Measurements from ENCODE around the gene APOC4.

DNA sequence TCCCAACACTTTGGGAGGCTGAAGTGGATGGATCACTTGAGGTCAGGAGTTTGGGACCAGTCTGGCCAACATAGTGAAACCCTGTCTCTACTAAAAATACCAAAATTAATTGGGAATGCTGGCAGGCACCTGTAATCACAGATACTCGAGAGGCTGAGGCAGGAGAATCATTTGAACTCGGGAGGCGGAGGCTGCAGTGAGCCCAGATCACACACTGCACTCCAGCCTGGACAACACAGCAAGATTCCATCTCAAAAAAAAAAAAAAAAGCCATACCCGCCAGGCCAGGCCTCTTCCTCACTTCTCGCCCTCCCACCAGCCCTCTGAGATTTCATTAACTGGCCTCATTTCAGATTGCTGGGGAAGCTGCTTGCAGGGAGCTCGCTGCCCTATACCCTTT lies 51.5 kb downstream of the APOC4 start:
- TF ChIP-seq, protein P1, sequence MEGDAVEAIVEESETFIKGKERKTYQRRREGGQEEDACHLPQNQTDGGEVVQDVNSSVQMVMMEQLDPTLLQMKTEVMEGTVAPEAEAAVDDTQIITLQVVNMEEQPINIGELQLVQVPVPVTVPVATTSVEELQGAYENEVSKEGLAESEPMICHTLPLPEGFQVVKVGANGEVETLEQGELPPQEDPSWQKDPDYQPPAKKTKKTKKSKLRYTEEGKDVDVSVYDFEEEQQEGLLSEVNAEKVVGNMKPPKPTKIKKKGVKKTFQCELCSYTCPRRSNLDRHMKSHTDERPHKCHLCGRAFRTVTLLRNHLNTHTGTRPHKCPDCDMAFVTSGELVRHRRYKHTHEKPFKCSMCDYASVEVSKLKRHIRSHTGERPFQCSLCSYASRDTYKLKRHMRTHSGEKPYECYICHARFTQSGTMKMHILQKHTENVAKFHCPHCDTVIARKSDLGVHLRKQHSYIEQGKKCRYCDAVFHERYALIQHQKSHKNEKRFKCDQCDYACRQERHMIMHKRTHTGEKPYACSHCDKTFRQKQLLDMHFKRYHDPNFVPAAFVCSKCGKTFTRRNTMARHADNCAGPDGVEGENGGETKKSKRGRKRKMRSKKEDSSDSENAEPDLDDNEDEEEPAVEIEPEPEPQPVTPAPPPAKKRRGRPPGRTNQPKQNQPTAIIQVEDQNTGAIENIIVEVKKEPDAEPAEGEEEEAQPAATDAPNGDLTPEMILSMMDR (IDR thresholded peaks at IDR 0.05; ENCODE audit: low read depth, low read length, poor library complexity, severe bottlenecking), result no peak
- no peak for TF ChIP-seq EZH2phosphoT487 (IDR thresholded peaks at IDR 0.05; ENCODE audit: borderline replicate concordance, low read length)
